NCI-H187 (cell line): Measurements from ENCODE around the gene SLC22A23.

Experiments used
- DNase-seq, 2 experiments: peaks; one replicate each; lab custom pipeline; 2025; lab: John Stamatoyannopoulos, UW

SLC22A23 gene

GRCh38 chr6:3222506-3223038, 234.3 kb downstream of the SLC22A23 start:
- peak; percentile 9 to 26 for DNase-seq

- DNase-seq, result no peak
Observed at GRCh38 chr6:3221578-3221977, 235.3 kb downstream of the SLC22A23 start.

GRCh38 chr6:3220366-3220765, 236.5 kb downstream of the SLC22A23 start:
- DNase-seq, result no peak
